AML-193 (cell line): ENCODE results near the gene CLTCL1.

Source experiments
- DNase-seq, 2 experiments: peaks; one replicate each; lab custom pipeline; 2025; lab: John Stamatoyannopoulos, UW

CLTCL1 gene

GRCh38 chr22:19150482-19151328, 140.8 kb downstream of the CLTCL1 start:
- DNase-seq = no peak

GRCh38 chr22:19149991-19150390, 141.5 kb downstream of the CLTCL1 start, which contains the start of gene GSC2:
GSC2 (minus strand) TSS chr22:19150292; CDS start chr22:19150283, 9 bp downstream.
- DNase-seq = no peak

- no peak for DNase-seq
These were observed 142.3 kb downstream of the CLTCL1 start for GRCh38 chr22:19149047-19149883.

- DNase-seq = no peak
These were observed 143.0 kb downstream of the CLTCL1 start for GRCh38 chr22:19148417-19149046.

- no peak for DNase-seq
These were observed 144.2 kb downstream of the CLTCL1 start for GRCh38 chr22:19147195-19147780.

GRCh38 chr22:19146215-19146968, 145.1 kb downstream of the CLTCL1 start:
- no peak for DNase-seq

- DNase-seq = peak in 1 of 2 experiments; percentile 41
These were observed 147.5 kb downstream of the CLTCL1 start for GRCh38 chr22:19143967-19144400.

GRCh38 chr22:19143212-19143611, 148.3 kb downstream of the CLTCL1 start:
- no peak for DNase-seq

GRCh38 chr22:19142394-19142793, 149.1 kb downstream of the CLTCL1 start:
- no peak for DNase-seq

GRCh38 chr22:19139974-19140373, 151.5 kb downstream of the CLTCL1 start:
- DNase-seq = no peak

GRCh38 chr22:19139001-19139356, 152.5 kb downstream of the CLTCL1 start:
- DNase-seq = no peak

GRCh38 chr22:19138217-19139000, 153.1 kb downstream of the CLTCL1 start:
- DNase-seq = no peak

GRCh38 chr22:19137384-19138216, 153.9 kb downstream of the CLTCL1 start:
- DNase-seq = no peak

GRCh38 chr22:19136915-19137314, 154.6 kb downstream of the CLTCL1 start:
- no peak for DNase-seq

- no peak for DNase-seq
These were observed 156.6 kb downstream of the CLTCL1 start for GRCh38 chr22:19134874-19135273.

GRCh38 chr22:19134176-19134831, 157.2 kb downstream of the CLTCL1 start:
- DNase-seq = no peak

- DNase-seq = no peak
These were observed 158.0 kb downstream of the CLTCL1 start for GRCh38 chr22:19133561-19133960.

GRCh38 chr22:19132693-19133400, 158.7 kb downstream of the CLTCL1 start:
- DNase-seq = no peak
